IMR-90 (cell line): ENCODE data around the gene CHGA. TPM values are rescaled to one million over a fixed set of nuclear protein-coding genes. Genes with fewer than 3 reads are reported as not detected.

Experiments used
- ATAC-seq: fragments of 200-7000 bp; cut with Tn5 transposase; 2 replicates; pipeline ENCODE4 v1.9.1; 2020; ENCODE audit warnings: low read depth, mild to moderate bottlenecking, moderate library complexity
- BruUV-seq: library from RNA; stranded (reverse); fragments of 400-500 nt; replicated peaks from 2 replicates; lab custom pipeline; 2021; lab: Mats Ljungman, UMichigan
- CTCF ChIA-PET: fragments of 300-600 bp; formaldehyde crosslinking; extraction: SDS; loops from one replicate; lab custom pipeline; 2021; ENCODE audit warnings: antibody characterized with exemption; lab: Yijun Ruan, JAX
- POLR2A ChIA-PET: fragments of 300-600 bp; sonication (Branson Sonifier 250); formaldehyde crosslinking; loops from one replicate; lab custom pipeline; 2022; ENCODE audit warnings: antibody characterized with exemption; ENCODE audit not compliant: unreplicated experiment; lab: Charles Lee
- DNase-seq: peaks from one replicate; pipeline ENCODE4 v3.0.0; 2013
- H2AFZ ChIP-seq: replicated peaks from 2 replicates; pipeline ENCODE3; 2013; ENCODE audit warnings: low read length, mild to moderate bottlenecking; ENCODE audit not compliant: poor library complexity
- H2AK5ac ChIP-seq: 2 replicates; pipeline ENCODE4 v1.6.1; 2013; ENCODE audit warnings: low read depth, low read length, inconsistent platforms
- H2AK9ac ChIP-seq: replicated peaks from 2 replicates; pipeline ENCODE3; 2013; ENCODE audit warnings: mild to moderate bottlenecking, low read depth, low read length, moderate library complexity; ENCODE audit not compliant: poor library complexity
- H2BK120ac ChIP-seq: 2 replicates; pipeline ENCODE4 v1.6.1; 2013; ENCODE audit warnings: low read depth, low read length, inconsistent platforms
- H2BK15ac ChIP-seq: 3 replicates; pipeline ENCODE4 v1.6.1; 2013; ENCODE audit warnings: low read depth, low read length, inconsistent platforms
- H2BK20ac ChIP-seq: 2 replicates; pipeline ENCODE4 v1.6.1; 2013; ENCODE audit warnings: low read depth, mild to moderate bottlenecking, inconsistent platforms, low read length, moderate library complexity
- H2BK5ac ChIP-seq: 2 replicates; pipeline ENCODE4 v1.6.1; 2013; ENCODE audit warnings: mild to moderate bottlenecking, low read depth, low read length, inconsistent platforms; ENCODE audit not compliant: poor library complexity, severe bottlenecking
- H3K14ac ChIP-seq: replicated peaks from 2 replicates; pipeline ENCODE4 v1.6.1; 2013; ENCODE audit warnings: low read depth, low read length, inconsistent platforms
- H3K18ac ChIP-seq: 2 replicates; pipeline ENCODE4 v1.6.1; 2013; ENCODE audit warnings: low read depth, low read length, control low read depth
- H3K23ac ChIP-seq: 2 replicates; pipeline ENCODE4 v1.6.1; 2013; ENCODE audit warnings: low read depth, low read length, inconsistent platforms
- H3K27ac ChIP-seq: 2 replicates; pipeline ENCODE4 v1.5.1; 2013; ENCODE audit warnings: mild to moderate bottlenecking, control low read depth, low read length; ENCODE audit not compliant: insufficient read depth
- H3K27me3 ChIP-seq: 2 replicates; pipeline ENCODE4 v1.6.1; 2013; ENCODE audit warnings: low read length; ENCODE audit not compliant: control insufficient read depth, insufficient read depth
- H3K36me3 ChIP-seq: 2 replicates; pipeline ENCODE4 v1.6.1; 2013; ENCODE audit warnings: low read length, mixed read lengths; ENCODE audit not compliant: control insufficient read depth, insufficient read depth
- H3K4ac ChIP-seq: 2 replicates; pipeline ENCODE4 v1.6.1; 2013; ENCODE audit warnings: low read depth, low read length, inconsistent platforms
- H3K4me1 ChIP-seq: 2 replicates; pipeline ENCODE4 v1.6.1; 2013; ENCODE audit warnings: low read length, mixed read lengths; ENCODE audit not compliant: control insufficient read depth, insufficient read depth
- H3K4me2 ChIP-seq: 2 replicates; pipeline ENCODE4 v1.6.1; 2013; ENCODE audit warnings: low read depth, mild to moderate bottlenecking, control low read depth, low read length, moderate library complexity
- H3K4me3 ChIP-seq: 2 replicates; pipeline ENCODE4 v1.5.1; 2013; ENCODE audit warnings: low read depth, mild to moderate bottlenecking, control low read depth, low read length, moderate library complexity; ENCODE audit not compliant: insufficient read depth
- H3K56ac ChIP-seq: 2 replicates; pipeline ENCODE4 v1.6.1; 2013; ENCODE audit warnings: low read length, inconsistent platforms; ENCODE audit not compliant: insufficient read depth; ENCODE audit errors: extremely low read depth
- H3K79me1 ChIP-seq, 2 experiments: 2 replicates each; pipeline ENCODE4 v1.6.1; 2013; ENCODE audit warnings: low read length in 2 of 2, inconsistent platforms in 1 of 2, low read depth in 1 of 2
- H3K9ac ChIP-seq: 2 replicates; pipeline ENCODE4 v1.6.1; 2013; ENCODE audit warnings: low read depth, low read length, control low read depth
- H3K9me1 ChIP-seq: 2 replicates; pipeline ENCODE4 v1.6.1; 2013; ENCODE audit warnings: low read length, inconsistent platforms; ENCODE audit not compliant: insufficient read depth
- H3K9me3 ChIP-seq: 2 replicates; pipeline ENCODE4 v1.6.1; 2013; ENCODE audit warnings: low read length; ENCODE audit not compliant: control insufficient read depth, insufficient read depth
- H4K20me1 ChIP-seq: 2 replicates; pipeline ENCODE4 v1.6.1; 2013; ENCODE audit warnings: low read length, inconsistent platforms; ENCODE audit not compliant: insufficient read depth
- H4K5ac ChIP-seq: 2 replicates; pipeline ENCODE4 v1.6.1; 2013; ENCODE audit warnings: mild to moderate bottlenecking, low read depth, low read length, control low read depth
- H4K8ac ChIP-seq, 2 experiments: 2 replicates each; pipeline ENCODE4 v1.6.1; 2013; ENCODE audit warnings: low read depth in 2 of 2, low read length in 2 of 2, control low read depth in 1 of 2, inconsistent platforms in 1 of 2
- H4K91ac ChIP-seq: 2 replicates; pipeline ENCODE4 v1.6.1; 2013; ENCODE audit warnings: low read depth, low read length, inconsistent platforms; ENCODE audit not compliant: insufficient read depth
- BHLHE40 ChIP-seq: fragments of 150-350 bp; IDR thresholded peaks from 2 replicates; pipeline ENCODE4 v1.6.1; 2016; ENCODE audit warnings: mild to moderate bottlenecking, low read depth, low read length
- CEBPB ChIP-seq: IDR thresholded peaks from 2 replicates; pipeline ENCODE4 v1.6.1; 2012; ENCODE audit warnings: low read depth, low read length, improper control_type of control experiment
- CHD1 ChIP-seq: IDR thresholded peaks from 2 replicates; pipeline ENCODE4 v1.6.1; 2012; ENCODE audit warnings: low read depth, low read length, improper control_type of control experiment
- FOS ChIP-seq: fragments of 150-350 bp; IDR thresholded peaks from 2 replicates; pipeline ENCODE4 v1.6.1; 2016; ENCODE audit warnings: low read depth, low read length
- MAFK ChIP-seq: IDR thresholded peaks from 2 replicates; pipeline ENCODE4 v1.6.1; 2012; ENCODE audit warnings: low read depth, low read length, improper control_type of control experiment
- MAZ ChIP-seq: IDR thresholded peaks from 2 replicates; pipeline ENCODE4 v1.6.1; 2012; ENCODE audit warnings: low read depth, mild to moderate bottlenecking, low read length, improper control_type of control experiment, moderate library complexity, borderline replicate concordance
- MXI1 ChIP-seq: IDR thresholded peaks from 2 replicates; pipeline ENCODE4 v1.6.1; 2012; ENCODE audit warnings: low read depth, mild to moderate bottlenecking, low read length, moderate library complexity, borderline replicate concordance
- NFE2L2 ChIP-seq: fragments of 150-350 bp; IDR thresholded peaks from 2 replicates; pipeline ENCODE4 v1.6.1; 2016; ENCODE audit warnings: low read depth, mild to moderate bottlenecking, low read length
- POLR2A ChIP-seq: IDR thresholded peaks from 2 replicates; pipeline ENCODE4 v1.6.1; 2012; ENCODE audit warnings: mild to moderate bottlenecking, low read depth, low read length
- RAD21 ChIP-seq: IDR thresholded peaks from 2 replicates; pipeline ENCODE4 v1.6.1; 2012; ENCODE audit warnings: low read length, improper control_type of control experiment
- RCOR1 ChIP-seq: IDR thresholded peaks from 2 replicates; pipeline ENCODE4 v1.6.1; 2012; ENCODE audit warnings: mild to moderate bottlenecking, low read length, improper control_type of control experiment; ENCODE audit not compliant: insufficient replicate concordance
- RFX5 ChIP-seq: IDR thresholded peaks from 2 replicates; pipeline ENCODE4 v1.8.0; 2012; ENCODE audit warnings: low read depth, mild to moderate bottlenecking, low read length, moderate library complexity
- SMC3 ChIP-seq: fragments of 150-350 bp; IDR thresholded peaks from 2 replicates; pipeline ENCODE4 v1.6.1; 2016; ENCODE audit warnings: low read depth, mild to moderate bottlenecking, antibody characterized with exemption, low read length, moderate library complexity
- dilution Hi-C: fragments of 300-500 bp; cut with HindIII; formaldehyde crosslinking; loops from one replicate; pipeline ENCODE4 v1.14.3; 2018; ENCODE audit warnings: low sequenced_read_pairs; ENCODE audit not compliant: unreplicated experiment
- in situ Hi-C: fragments of 300-500 bp; cut with MboI; formaldehyde crosslinking; loops from 3 replicates; pipeline ENCODE4 v1.14.3; 2019; ENCODE audit warnings: low sequenced_read_pairs, inconsistent platforms, mixed read lengths
- intact Hi-C: fragments of 100-400 bp; cut with micrococcal nuclease; formaldehyde crosslinking; loops from 2 replicates; pipeline ENCODE4 v1.10.0; 2022
- polyA plus RNA-seq, 3 experiments: library from polyadenylated mRNA; depleted of rRNA; stranded (reverse); fragments of >200 nt; gene quantifications; 2 replicates each; pipeline ENCODE4 v1.2.3, GENCODE V29; 2012; ENCODE audit warnings: low replicate concordance in 1 of 3
- total RNA-seq: library from RNA; depleted of rRNA; stranded (reverse); fragments of >200 nt; gene quantifications from 2 replicates; pipeline ENCODE4 v1.2.3, GENCODE V29; 2012
- TF ChIP-seq, protein P1 (sequence below): fragments of 150-350 bp; IDR thresholded peaks from 2 replicates; pipeline ENCODE4 v1.6.1; 2016; ENCODE audit warnings: low read depth, mild to moderate bottlenecking, low read length, moderate library complexity, borderline replicate concordance
- TF ChIP-seq, protein P2 (sequence below): fragments of 150-350 bp; IDR thresholded peaks from 2 replicates; pipeline ENCODE4 v1.6.1; 2017; ENCODE audit warnings: mild to moderate bottlenecking, antibody characterized with exemption, low read length, low read depth
- TF ChIP-seq, protein P3 (sequence below): conservative IDR thresholded peaks from 2 replicates; pipeline ENCODE4 v1.5.1; 2012; ENCODE audit warnings: mild to moderate bottlenecking, low read depth, low read length, improper control_type of control experiment

Gene CHGA
- total and polyA plus RNA-seq, 2 of the 4 experiments (the other 2 are of a cell fraction), result not detected

DNA sequence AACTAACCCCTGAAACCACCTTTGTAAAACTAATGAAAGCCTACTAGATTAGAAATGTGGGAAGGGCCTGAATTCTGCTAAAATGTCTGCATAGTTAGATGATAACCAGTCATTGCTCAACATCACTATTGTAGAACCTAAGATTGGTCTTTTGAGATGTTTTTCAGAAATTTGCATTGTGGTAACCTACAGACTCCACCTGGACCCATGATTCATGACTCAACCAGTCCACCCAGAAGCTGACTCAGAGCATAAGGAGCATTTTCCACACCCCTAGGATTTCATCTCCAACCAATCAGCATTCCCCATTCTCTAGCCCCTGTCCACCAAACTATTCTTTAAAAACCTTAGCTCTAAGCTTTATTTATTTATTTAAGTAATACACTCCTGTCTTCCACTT, 30.4 kb upstream of the CHGA start:
- no peaks in the 10 kb centered on the region for H3K4me1 ChIP-seq
- H3K14ac ChIP-seq, result no peak overlapping the region
- no peak overlapping the region for H3K4me2 ChIP-seq
- in situ Hi-C loops, result no loop called here
- POLR2A ChIA-PET, result no interaction called here
- H2BK15ac ChIP-seq, result no peak overlapping the region
- H3K27ac ChIP-seq, result no peak overlapping the region
- H2AFZ ChIP-seq, result no peak overlapping the region
- H4K8ac ChIP-seq, result no peak overlapping the region
- TF ChIP-seq SMC3 (no peak), CHD1 (no peak), FOS (no peak), MXI1 (no peak), MAZ (no peak), MAFK (no peak), RAD21 (no peak), RCOR1 (no peak), POLR2A (no peak), BHLHE40 (no peak), NFE2L2 (no peak), RFX5 (no peak), CEBPB (no peak)
- TF ChIP-seq, protein P1, sequence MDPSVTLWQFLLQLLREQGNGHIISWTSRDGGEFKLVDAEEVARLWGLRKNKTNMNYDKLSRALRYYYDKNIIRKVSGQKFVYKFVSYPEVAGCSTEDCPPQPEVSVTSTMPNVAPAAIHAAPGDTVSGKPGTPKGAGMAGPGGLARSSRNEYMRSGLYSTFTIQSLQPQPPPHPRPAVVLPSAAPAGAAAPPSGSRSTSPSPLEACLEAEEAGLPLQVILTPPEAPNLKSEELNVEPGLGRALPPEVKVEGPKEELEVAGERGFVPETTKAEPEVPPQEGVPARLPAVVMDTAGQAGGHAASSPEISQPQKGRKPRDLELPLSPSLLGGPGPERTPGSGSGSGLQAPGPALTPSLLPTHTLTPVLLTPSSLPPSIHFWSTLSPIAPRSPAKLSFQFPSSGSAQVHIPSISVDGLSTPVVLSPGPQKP, result no peak
- TF ChIP-seq, protein P2, sequence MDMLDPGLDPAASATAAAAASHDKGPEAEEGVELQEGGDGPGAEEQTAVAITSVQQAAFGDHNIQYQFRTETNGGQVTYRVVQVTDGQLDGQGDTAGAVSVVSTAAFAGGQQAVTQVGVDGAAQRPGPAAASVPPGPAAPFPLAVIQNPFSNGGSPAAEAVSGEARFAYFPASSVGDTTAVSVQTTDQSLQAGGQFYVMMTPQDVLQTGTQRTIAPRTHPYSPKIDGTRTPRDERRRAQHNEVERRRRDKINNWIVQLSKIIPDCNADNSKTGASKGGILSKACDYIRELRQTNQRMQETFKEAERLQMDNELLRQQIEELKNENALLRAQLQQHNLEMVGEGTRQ, result no peak
- TF ChIP-seq, protein P3, sequence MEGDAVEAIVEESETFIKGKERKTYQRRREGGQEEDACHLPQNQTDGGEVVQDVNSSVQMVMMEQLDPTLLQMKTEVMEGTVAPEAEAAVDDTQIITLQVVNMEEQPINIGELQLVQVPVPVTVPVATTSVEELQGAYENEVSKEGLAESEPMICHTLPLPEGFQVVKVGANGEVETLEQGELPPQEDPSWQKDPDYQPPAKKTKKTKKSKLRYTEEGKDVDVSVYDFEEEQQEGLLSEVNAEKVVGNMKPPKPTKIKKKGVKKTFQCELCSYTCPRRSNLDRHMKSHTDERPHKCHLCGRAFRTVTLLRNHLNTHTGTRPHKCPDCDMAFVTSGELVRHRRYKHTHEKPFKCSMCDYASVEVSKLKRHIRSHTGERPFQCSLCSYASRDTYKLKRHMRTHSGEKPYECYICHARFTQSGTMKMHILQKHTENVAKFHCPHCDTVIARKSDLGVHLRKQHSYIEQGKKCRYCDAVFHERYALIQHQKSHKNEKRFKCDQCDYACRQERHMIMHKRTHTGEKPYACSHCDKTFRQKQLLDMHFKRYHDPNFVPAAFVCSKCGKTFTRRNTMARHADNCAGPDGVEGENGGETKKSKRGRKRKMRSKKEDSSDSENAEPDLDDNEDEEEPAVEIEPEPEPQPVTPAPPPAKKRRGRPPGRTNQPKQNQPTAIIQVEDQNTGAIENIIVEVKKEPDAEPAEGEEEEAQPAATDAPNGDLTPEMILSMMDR, result no peak
- no peak overlapping the region for H2AK9ac ChIP-seq
- peaks cover 5% of the 10 kb centered on the region; the same call in 1 of the 2 replicates for H3K9me3 ChIP-seq
- H3K79me1 ChIP-seq, result no peaks in the 10 kb centered on the region
- no peak overlapping the region for H3K4ac ChIP-seq
- no peak overlapping the region for H3K56ac ChIP-seq
- H3K18ac ChIP-seq, result no peak overlapping the region
- H2BK120ac ChIP-seq, result no peak overlapping the region
- H2AK5ac ChIP-seq, result no peak overlapping the region
- intact Hi-C loops, result no loop called here
- ATAC-seq (no peak), DNase-seq (no peak)
- no peak overlapping the region for H3K9ac ChIP-seq
- no peak overlapping the region for H2BK5ac ChIP-seq
- H4K20me1 ChIP-seq, result no peaks in the 10 kb centered on the region
- H3K27me3 ChIP-seq, result no peaks in the 10 kb centered on the region; the same call in 1 of the 2 replicates
- H3K36me3 ChIP-seq, result no peaks in the 10 kb centered on the region
- H3K9me1 ChIP-seq, result no peaks in the 10 kb centered on the region
- H3K4me3 ChIP-seq, result no peak overlapping the region
- dilution Hi-C loops, result no loop called here
- CTCF ChIA-PET, result interaction anchor here (0.9 kb wide), 1 partner anchor 12 kb away, joined by 5 read pairs; no protein-coding TSS in a partner anchor
- H2BK20ac ChIP-seq, result no peak overlapping the region
- no TSS peak for BruUV-seq
- no peak overlapping the region for H3K23ac ChIP-seq
- no peak overlapping the region for H4K91ac ChIP-seq
- no peak overlapping the region for H4K5ac ChIP-seq
